Stimulated activated CD8-positive, alpha-beta memory T cell treated with anti-CD3 and anti-CD28 coated beads, Interleukin-4, amount 100 ng/mL, for 48 hours (primary cell): ENCODE data around the gene MELTF.
A peak's percentile ranks its signal among the peaks of the same experiment; 100 is the strongest.

Experiments used
- DNase-seq: peaks from one replicate; pipeline ENCODE4 v3.0.0-alpha.2; 2020

MELTF gene

DNA sequence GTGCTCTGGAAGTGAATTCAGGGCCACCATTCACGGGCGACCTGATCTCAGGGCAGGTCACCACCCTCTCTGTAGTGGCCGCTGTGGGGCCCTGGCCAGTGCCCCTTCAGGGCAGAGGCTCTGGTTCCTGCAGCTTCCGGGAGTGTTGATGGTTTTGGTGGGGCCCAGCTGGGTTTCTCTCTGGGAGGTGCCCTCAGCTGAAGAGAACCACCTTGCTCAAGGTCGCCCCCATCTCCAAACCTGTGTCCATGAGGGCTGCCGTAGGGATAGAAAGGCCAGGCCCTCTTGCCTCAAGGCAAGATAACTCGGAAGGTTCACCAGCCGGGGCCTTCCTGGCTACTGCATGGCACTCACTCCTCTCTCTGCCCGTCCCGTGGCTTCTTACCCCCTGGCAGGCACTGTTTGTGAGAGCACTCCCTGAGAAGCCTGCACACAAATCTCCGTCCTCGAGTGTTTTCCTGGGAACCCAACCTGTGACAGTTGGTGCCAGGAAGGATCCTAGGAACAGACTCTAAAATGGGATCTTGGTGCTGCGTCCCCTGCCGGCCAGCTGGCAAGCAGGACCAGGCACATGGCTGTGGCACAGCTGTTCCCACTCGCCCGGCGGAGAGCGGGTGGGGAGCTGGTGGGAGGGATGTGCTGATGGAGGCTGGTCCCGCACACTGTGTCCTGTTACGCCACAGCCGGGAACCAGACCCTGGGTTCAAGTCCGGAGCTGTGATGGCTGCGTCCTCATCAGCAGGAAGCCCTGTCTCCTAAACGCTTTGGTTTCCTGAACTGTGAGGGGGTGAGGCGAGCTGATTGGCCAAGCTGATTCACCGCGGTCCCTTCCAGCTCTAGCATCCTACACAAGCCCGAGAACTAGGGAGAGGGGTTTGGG lies 37.8 kb downstream of the MELTF start:
- no peak for DNase-seq

DNA sequence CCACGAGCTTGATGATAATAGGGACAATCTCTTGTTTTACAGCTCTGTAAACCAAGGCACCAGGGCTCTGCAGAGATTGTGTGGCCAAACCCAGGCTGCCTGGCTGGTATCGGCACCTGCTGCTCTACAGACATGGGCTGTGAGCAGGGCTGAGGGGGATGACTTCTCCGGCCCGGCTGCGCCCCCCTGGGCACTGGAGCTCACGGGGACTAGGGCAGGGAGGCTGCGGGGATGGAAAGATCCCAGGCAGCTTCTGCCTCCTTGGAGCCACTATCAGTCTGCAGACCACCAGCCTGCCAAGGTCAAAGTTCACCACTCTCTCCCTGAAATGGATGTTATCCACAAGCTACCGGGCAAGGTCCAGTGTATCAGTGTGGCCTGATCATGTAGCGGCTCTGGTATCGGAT lies 39.0 kb downstream of the MELTF start:
- DNase-seq = no peak

DNA sequence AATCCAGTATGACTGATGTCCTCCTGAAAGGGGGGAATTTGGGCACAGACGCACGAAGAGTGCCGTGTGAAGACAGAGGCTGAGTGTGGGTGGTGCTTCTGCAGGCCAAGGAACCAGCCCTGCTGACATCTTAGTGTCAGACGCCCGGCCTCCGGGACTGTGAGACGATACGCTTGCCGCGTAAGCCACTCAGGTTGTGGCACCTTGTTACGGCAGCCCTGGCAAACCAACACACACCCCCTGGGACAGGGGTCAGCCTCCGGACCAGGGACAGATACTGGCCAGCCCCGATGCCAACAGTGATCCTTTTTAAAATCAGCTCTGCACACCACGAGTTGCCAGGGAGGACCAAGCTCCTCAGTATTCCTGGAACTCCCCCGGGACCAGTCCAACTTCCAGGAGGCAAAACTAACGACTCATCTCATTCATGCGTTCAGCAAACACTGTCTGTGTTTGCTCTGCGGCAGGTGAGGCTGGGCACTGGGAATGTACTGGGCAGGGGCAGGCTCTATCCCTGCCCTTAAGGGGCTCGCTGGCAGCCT lies 39.8 kb downstream of the MELTF start:
- DNase-seq = no peak

DNA sequence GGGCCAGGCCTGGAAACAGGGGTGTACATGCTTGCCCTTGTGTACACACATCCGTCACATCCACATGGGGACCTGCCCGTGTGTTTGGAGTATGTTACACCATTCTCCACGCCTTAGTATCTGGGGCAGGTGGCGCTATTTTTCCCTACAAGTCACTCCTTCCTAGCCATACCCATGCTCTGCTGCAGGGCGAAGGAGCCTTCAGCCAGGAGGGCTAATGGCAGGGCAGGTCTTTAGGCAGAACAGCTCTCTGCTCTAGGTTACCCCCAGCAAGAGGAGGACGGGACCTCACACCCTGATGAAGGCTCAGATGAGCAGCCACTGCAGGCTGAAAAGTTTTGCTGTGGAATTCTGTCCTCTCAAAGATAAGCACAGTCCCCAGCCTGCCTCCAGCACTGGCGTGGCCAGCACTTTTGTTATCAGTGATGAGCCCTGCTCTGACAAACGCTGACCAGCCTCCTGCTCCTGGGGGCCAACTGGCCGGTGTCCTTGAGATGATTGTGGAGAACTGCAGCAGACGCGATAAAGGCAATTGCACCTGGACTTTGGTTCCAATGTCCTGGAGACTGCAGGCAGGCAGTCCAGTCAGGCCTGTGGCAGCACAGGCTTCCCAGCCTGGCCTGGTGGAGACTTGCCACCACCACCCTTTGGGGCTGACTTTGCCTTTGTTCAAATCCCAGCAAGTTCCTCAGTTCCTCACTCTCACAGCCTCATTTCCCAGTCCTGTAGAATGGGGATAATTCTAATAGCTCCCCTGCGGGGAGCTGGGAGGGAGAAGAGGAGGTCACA lies 41.2 kb downstream of the MELTF start:
- DNase-seq = no peak

DNA sequence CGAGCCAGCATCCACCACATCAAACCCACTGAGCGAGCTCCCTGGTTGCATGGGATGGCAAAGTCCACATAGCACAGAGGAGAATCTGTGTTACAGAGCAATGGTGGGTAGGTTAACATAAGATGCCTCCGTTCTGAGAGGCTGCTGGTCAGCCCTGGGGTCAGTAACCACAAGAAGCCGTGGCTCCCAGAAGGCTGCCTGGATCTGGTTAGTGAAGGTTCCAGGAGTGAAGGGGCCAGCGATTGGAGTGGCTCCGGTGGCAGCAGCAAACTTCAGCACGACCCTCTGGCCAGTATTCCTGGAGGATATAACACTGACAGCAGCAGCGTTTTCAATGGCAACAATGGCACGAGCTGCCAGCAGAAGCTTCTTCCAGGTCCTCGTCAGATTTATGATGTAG lies 42.6 kb downstream of the MELTF start:
- DNase-seq = no peak

DNA sequence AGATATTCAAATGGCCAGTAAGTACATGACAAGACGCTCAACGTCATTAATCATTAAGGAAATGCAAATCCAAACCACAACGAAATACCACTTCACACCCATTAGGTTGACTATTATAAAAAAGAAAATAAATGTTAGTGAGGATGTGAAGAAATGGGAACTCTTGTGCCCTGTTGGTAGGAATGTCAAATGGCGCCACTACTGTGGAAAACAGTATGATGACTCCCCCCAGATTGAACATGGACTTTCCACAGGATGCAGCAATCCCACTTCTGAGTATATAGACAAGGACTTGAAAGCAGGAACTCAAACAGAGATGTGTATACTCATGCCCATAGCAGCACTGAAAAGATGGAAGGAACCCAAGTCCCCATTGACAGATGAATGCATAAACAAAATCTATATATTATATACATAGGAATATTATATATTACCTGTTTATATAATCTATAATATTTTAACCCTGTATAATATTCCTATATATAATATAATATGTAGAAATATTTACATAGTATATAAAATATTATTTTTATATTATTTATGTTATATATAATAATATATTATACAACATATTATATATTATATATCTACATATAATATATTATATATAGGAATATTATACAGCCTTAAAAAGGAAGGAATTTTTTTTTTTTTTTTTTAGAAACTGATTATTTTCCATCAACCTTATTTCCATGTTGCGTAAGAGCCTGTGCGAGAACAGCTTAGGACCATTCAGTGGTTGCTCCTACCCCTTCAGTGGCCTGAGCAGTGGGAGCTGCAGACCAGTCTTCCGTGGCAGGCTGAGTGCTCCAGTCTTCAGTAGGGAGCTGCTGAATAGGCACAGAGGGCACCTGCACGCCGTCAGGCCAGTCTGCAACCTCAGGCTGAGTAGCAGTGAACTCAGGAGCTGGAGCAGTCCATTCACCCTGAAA lies 43.4 kb downstream of the MELTF start:
- DNase-seq = no peak

DNA sequence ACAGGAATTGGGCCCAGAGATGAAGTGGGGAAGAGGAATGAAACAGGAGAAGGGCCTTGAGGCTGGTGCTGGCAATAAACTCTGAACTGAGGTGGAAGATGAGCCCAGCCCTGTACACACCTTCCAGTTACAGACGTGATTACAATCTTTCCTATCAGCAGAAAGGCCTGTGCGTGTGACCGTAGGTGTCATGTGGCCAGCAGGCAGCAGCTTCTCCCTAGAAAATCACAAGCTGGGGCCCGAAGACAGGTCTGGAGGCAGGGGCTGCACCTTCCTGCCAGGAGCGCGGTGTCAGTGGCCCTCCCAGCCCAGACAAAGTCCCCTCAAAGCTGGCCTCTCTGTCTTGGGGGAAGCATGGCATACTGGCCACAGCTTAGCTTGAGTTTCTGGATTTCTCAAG lies 44.3 kb downstream of the MELTF start:
- DNase-seq = no peak

DNA sequence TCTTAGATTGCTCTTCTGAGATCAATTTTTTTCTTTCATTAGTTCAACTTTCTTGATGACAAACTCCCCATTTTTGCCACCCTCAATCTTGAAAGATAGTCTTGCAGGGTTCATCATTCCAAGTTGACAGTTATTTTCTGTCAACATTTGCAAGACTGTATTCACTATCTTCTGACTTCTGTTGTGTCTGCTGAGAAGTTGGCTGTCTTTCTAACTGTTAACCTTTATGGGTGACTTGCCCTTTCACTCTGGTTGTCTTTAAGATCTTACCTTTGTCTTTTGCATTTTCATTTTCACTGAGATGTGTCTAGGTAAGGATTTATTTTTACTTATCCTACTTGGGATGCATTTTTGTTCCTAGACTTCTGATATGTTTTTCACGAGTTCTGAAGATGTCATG lies 46.4 kb downstream of the MELTF start:
- DNase-seq = no peak

DNA sequence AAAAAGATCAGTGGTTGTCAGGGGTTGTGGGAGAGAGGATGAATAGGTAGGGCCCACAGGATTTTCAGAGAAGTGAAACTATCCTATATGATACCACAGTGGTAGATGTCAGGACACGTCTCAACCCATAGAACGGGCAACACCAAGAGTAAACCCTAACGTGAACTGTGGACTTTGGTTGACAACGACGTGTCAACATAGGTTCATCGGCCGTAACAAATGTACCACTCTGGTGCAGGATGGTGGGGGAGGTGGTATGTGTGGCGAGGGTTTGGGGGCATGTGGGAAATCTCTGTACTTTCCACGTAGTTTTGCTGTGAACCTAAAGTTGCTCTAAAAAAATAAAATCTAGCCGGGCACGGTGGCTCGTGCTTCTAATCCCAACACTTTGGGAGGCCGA lies 48.0 kb downstream of the MELTF start:
- peak; percentile 5 for DNase-seq

DNA sequence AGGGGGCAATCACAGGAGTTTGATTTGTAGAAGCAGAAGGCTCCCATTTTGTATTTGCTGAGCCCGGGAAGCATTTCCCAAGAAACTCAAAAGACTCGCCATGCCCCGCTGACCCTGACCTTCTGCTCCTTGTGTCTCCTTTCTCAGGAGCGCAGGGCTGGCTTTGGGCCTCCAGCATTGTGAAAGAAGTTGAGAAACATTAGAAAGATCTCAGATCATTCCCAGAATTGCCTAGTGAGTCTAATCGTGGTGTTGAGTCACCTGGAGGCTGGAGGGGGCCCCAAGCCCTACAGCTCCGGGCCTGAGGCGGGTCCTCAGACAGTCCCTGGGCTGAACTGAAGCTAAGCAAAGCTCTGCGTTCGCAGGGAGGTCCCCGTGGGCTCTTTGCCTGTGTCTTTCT lies 50.1 kb downstream of the MELTF start:
- DNase-seq = peak; percentile 14

DNA sequence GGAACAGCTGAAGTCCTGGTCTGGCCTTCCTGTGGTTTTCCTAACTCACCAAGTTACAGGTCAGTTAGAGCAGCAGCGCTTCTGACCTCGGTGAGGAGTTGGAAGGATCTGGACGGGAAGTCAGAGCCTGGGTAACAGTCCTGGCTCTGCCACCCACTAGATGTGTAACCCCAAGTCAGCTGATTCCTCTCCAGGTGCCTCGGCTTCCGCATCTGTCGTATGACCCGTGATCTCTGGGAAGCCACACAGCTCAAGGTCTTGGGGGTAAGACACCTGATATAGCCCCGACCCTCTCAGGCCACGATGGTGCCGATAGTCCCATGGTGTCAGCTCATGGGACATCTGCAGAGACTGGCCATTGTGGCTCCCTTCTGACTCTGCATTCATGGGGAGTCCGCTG lies 52.7 kb downstream of the MELTF start:
- peak; percentile 14 for DNase-seq

DNA sequence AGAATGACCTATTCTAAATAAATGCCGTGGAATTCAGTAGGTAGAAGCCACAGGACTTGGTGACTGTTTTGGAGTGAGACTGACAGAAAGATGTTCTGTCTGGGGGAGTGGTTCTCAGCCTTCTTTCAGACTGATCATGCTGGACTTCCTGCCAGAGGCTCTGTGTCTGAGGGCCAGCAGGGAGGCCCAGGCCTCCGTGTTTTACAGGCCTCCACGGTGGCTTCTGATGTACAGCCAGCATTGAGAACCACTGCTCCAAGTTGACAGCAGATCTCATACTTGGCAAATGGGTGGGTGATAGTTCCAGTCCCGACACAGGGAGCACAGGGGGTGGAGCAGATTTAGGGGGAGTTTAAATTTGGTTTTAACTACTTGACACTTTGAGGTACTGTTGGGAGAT lies 54.3 kb downstream of the MELTF start:
- peak; percentile 4 for DNase-seq

DNA sequence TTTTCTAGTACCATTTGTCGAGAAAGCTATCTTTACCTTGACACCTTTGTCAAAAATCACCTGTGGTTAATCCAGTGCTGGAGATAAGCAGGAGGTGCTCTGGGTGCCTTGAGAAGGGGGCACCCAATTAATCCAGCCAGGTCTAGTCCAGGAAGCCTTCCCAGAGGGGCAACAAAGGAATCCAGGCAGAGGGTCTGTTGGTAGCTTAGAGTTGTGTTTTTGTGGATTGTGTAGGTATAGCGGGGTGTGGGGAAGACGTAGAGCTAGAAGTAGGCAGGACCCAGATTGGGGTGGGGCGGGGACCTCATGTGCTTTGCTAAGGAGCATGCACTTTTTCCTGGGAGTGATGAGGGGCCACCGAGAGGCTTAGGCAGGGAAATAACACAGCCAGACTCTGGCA lies 55.0 kb downstream of the MELTF start:
- DNase-seq = peak; percentile 9

DNA sequence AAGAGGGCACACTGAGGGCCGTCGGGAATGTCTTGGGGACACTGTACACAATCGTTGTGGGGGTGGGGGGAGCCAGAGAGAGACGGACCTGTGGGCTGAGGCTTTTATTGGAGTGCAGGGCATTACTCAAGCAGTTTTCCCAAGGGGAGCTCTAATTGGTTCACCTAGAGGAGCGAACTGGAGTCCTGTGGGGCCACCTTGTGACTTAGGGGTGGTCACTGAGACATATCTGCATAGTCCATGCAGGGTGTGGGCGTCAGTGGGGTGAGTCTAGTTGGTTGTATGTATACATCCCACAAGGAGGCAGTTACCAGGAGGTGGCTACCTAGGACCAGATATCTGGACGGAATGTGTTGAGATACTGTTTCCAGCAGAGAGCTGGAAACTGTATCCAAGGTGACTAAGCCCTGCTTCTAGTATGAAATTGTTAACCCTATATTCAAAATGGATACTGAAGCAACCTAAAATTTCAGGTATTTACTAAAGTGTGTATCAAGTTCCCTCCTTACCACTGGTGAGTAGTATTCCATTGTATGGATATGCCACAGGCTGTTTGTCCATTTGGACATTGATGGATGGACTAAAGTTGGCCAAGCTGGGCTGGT lies 58.4 kb downstream of the MELTF start:
- DNase-seq = peak; percentile 17

DNA sequence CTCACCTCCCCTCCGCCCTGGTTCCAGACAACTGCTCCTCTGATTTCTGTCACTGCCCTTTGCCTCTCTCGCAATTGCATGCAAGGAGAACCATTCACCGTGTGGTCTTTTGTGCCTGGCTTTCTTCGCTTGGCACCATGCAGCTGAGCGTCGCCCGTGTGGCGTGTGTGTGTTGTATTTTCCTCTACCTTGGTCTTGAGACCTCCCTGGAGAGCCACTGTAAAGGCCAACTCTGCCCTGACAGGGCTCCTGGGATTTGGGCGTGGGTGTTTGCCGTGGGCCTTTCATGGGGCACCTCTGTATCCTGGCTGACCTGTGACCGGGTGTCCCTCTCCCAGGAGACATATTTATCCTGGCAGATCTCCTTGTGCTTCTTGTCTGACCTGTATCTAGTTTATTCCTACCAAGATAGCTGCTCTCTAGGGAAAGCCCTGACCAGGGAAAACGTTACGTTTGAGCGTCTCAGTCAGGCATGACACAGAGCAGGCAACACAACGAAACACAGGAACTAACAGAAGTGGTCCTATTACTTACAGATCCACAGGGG lies 59.0 kb downstream of the MELTF start:
- DNase-seq = no peak

DNA sequence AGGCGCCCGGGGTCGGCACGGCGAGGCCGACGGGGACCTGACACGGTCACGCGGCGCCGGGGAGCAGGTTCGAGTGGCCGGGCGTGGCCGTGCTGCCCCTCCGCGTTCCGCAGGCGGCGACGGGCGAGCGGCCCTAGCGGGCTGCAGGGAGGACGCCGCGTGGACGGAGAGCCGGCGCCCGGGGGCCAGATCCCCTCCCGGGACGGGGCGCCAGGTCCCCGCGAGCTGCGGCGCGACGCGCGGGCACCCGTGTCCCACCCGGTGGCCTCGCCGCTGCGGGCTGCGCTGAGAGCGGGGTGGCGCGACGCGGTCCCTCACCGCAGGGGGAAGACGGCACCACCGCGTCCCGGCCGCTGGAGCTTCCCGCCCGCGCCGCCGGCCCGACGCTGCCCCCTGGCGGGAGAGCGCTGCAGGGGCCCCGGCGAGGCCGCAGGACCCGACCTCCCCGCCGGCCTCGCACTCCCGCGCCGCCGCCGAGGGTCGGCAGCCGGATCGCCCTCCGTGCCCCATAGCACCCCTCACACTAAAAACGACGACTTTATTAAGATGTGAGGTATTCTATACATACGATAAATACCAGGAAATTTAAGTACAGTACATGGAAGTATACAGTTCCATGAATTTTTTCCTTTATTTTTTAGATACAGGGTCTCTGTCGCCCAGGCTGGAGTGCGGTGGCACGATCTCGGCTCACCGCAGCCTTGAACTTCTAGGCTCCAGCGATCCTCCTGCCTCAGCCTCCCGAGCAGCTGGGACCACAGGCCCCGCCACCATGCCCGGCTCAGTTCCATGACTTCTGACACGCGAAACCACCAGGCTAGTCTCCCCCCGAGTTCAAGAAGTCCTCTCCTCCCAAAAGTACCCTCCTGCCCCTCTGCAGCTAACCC lies 59.7 kb downstream of the MELTF start:
- DNase-seq = peak; percentile 79

DNA sequence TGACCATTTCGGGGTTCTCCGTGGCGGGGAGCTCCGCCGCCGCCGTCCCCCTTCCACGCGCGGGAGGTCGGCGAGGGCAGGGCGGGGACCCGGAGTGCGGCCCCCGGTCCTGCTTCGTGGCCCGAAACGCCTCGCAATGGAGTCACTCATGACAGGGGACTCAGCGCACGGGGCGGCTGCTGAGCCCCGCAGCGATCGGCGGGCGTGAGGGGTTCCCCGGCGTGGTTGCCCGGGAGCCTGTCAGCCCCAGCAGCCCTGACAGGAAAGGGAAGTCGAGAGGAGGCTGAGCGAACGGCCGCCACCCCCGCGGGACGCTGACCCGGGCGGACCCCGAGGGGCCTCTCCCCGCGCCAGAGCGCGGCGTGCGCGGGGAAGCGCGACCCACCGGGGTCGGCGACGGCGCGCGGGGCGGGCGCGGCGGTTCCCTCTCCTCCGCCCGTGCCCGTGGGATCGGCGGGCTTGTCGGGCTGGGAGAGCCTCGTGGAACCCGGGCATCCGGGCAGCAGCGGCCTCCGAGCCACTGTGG lies 60.4 kb downstream of the MELTF start:
- DNase-seq = peak; percentile 66

DNA sequence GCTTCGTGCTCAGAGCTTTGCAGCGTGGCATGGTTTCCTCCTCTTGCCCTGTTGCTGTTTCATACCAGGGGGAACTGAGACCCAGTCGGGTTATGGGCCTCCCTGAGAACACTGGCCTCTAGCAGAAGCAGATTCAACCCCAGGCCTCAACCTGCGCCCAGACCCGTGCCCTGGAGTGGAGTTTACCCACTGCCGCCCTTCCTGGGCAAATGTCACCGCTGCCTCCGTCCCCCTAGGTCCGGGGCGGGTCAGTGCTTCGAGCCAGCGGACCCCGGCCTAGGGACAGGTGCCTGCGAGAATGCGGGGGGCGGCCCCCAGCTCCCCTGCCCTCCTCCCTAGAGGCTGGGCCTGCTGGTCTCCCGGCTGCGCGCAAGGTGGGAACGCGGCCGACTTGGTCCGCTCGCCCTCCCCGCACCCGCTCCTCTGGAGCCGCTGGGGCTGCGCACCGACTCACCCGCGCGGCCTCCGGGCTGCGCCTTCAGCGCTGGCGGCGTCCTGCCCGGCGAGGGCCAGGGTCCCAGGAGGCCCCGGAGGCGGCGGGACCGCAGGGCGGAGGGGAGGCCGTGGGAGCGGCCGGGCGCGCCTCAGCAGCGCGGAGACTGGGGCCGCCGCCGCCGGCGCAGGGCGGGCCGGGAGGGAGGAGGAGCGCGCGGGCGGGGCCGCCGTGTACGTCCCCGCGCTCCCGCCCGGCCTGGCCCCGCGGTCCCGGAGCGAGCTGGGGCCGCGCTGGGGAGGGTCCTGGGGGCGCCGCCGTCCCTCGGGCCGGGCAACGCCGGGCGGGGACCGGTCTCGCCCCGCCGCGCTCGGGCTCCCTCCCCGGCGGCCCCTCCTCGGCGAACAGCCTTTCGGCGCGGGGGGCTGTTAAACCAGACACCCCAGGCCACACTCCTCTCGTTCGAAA lies 61.1 kb downstream of the MELTF start, which contains the start of gene PIGZ:
PIGZ (minus strand) TSS at position 601 of the 901 bp plus-strand sequence. CDS start 16,802 bp downstream, outside the sequence.
- DNase-seq = peak; percentile 53
